ENCODE measurements around the gene ETV1. TPM values are rescaled to one million over a fixed set of nuclear protein-coding genes. Genes with fewer than 3 reads are reported as not detected.

The ETV1 gene
- total and polyA plus RNA-seq, 2 experiments from 2014 or later = 5.9 to 8.4 TPM

GRCh38 chr7:13904689-13905088 lies 84.8 kb downstream of the ETV1 start:
- no peak overlapping the region for H3K4me2 ChIP-seq
- no peaks in the 10 kb centered on the region for H3K36me3 ChIP-seq (replicated peaks; ENCODE audit: insufficient read depth, low read depth)
- H3K9me2 ChIP-seq (replicated peaks; ENCODE audit: insufficient read depth) = no peaks in the 10 kb centered on the region
- whole genome bisulfite sequencing (ENCODE audit: low lambda C conversion rate, missing lambda C conversion rate) = 78% methylated on average over 3 of the region's 3 CpGs
- DNase-seq (ENCODE audit: low spot score) = no peak
- H3K79me2 ChIP-seq = no peaks in the 10 kb centered on the region
- no peaks in the 10 kb centered on the region for H3K9me3 ChIP-seq (ENCODE audit: low read depth)
- TF ChIP-seq CTCF (IDR thresholded peaks at IDR 0.05; ENCODE audit: poor library complexity) (no peak), EZH2 (IDR thresholded peaks at IDR 0.05; ENCODE audit: borderline replicate concordance) (no peak), EZH2phosphoT487 (IDR thresholded peaks at IDR 0.05; ENCODE audit: low read depth, severe bottlenecking, unreplicated experiment) (no peak)
- H3K27me3 ChIP-seq = no peaks in the 10 kb centered on the region
- H3K4me1 ChIP-seq (ENCODE audit: insufficient read depth) = no peaks in the 10 kb centered on the region
- H4K20me1 ChIP-seq (ENCODE audit: insufficient read depth, poor library complexity, severe bottlenecking) = no peaks in the 10 kb centered on the region
- H3K4me3 ChIP-seq = no peak overlapping the region
- no peak overlapping the region for H2AFZ ChIP-seq
- H3K27ac ChIP-seq = no peak overlapping the region

GRCh38 chr7:13904007-13904406 lies 85.5 kb downstream of the ETV1 start:
- H2AFZ ChIP-seq = no peak overlapping the region
- WGBS (ENCODE audit: low lambda C conversion rate, missing lambda C conversion rate) = 87% methylated on average over 2 of the region's 2 CpGs
- no peaks in the 10 kb centered on the region for H3K27me3 ChIP-seq
- H3K9me3 ChIP-seq (ENCODE audit: low read depth) = no peaks in the 10 kb centered on the region
- no peaks in the 10 kb centered on the region for H3K36me3 ChIP-seq (replicated peaks; ENCODE audit: insufficient read depth, low read depth)
- H3K79me2 ChIP-seq = no peaks in the 10 kb centered on the region
- DNase-seq (ENCODE audit: low spot score) = no peak
- H3K27ac ChIP-seq = no peak overlapping the region
- no peak overlapping the region for H3K4me3 ChIP-seq
- TF ChIP-seq EZH2phosphoT487 (IDR thresholded peaks at IDR 0.05; ENCODE audit: low read depth, severe bottlenecking, unreplicated experiment) = no peak
- H4K20me1 ChIP-seq (ENCODE audit: insufficient read depth, poor library complexity, severe bottlenecking) = no peaks in the 10 kb centered on the region
- H3K9me2 ChIP-seq (replicated peaks; ENCODE audit: insufficient read depth) = no peaks in the 10 kb centered on the region
- H3K4me2 ChIP-seq = no peak overlapping the region
- H3K4me1 ChIP-seq (ENCODE audit: insufficient read depth) = no peaks in the 10 kb centered on the region

GRCh38 chr7:13901577-13901976 lies 87.9 kb downstream of the ETV1 start:
- H2AFZ ChIP-seq = no peak overlapping the region
- H3K4me2 ChIP-seq = no peak overlapping the region
- no peak overlapping the region for H3K27ac ChIP-seq
- H3K36me3 ChIP-seq (replicated peaks; ENCODE audit: insufficient read depth, low read depth) = no peaks in the 10 kb centered on the region
- no peaks in the 10 kb centered on the region for H3K9me3 ChIP-seq (ENCODE audit: low read depth)
- no peaks in the 10 kb centered on the region for H3K79me2 ChIP-seq
- H3K9me2 ChIP-seq (replicated peaks; ENCODE audit: insufficient read depth) = no peaks in the 10 kb centered on the region
- H4K20me1 ChIP-seq (ENCODE audit: insufficient read depth, poor library complexity, severe bottlenecking) = no peaks in the 10 kb centered on the region
- WGBS (ENCODE audit: low lambda C conversion rate, missing lambda C conversion rate) = 95% methylated on average over 3 of the region's 3 CpGs
- H3K4me1 ChIP-seq (ENCODE audit: insufficient read depth) = no peaks in the 10 kb centered on the region
- no peak overlapping the region for H3K4me3 ChIP-seq
- no peak for DNase-seq (ENCODE audit: low spot score)
- no peaks in the 10 kb centered on the region for H3K27me3 ChIP-seq
- no peak for TF ChIP-seq EZH2phosphoT487 (IDR thresholded peaks at IDR 0.05; ENCODE audit: low read depth, severe bottlenecking, unreplicated experiment)
- TF ChIP-seq CTCF (IDR thresholded peaks at IDR 0.05; ENCODE audit: poor library complexity) = no peak
- TF ChIP-seq EZH2 (IDR thresholded peaks at IDR 0.05; ENCODE audit: borderline replicate concordance) = no peak

GRCh38 chr7:13898957-13899670 lies 90.4 kb downstream of the ETV1 start:
- 52% methylated on average over 6 of the region's 6 CpGs for WGBS (ENCODE audit: low lambda C conversion rate, missing lambda C conversion rate)
- Histone ChIP-seq H4K20me1 (ENCODE audit: insufficient read depth, poor library complexity, severe bottlenecking) (no peaks in the 10 kb centered on the region), H3K9me2 (replicated peaks; ENCODE audit: insufficient read depth) (no peaks in the 10 kb centered on the region), H3K79me2 (no peaks in the 10 kb centered on the region), H3K4me2 (no peak overlapping the region), H3K27me3 (no peaks in the 10 kb centered on the region), H3K4me1 (ENCODE audit: insufficient read depth) (no peaks in the 10 kb centered on the region), H3K9me3 (ENCODE audit: low read depth) (no peaks in the 10 kb centered on the region), H3K27ac (peak overlapping the region; percentile 16), H3K4me3 (no peak overlapping the region), H2AFZ (no peak overlapping the region), H3K36me3 (replicated peaks; ENCODE audit: insufficient read depth, low read depth) (no peaks in the 10 kb centered on the region)
- DNase-seq (ENCODE audit: low spot score) = peak; percentile 10
- TF ChIP-seq EZH2phosphoT487 (IDR thresholded peaks at IDR 0.05; ENCODE audit: low read depth, severe bottlenecking, unreplicated experiment) (no peak), CTCF (IDR thresholded peaks at IDR 0.05; ENCODE audit: poor library complexity) (no peak), EZH2 (IDR thresholded peaks at IDR 0.05; ENCODE audit: borderline replicate concordance) (no peak)

Data from hepatocyte (in vitro differentiated cells).